OCI-LY1 (cell line): Measurements from ENCODE around the gene P2RY2.

Source experiments
- EZH2 ChIP-seq: fragments of 200-600 bp; sonication (generic), shearing (Covaris generic); IDR thresholded peaks from 2 replicates; pipeline ENCODE4 v1.8.0; 2017; ENCODE audit warnings: borderline replicate concordance, mixed run types, mild to moderate bottlenecking, antibody characterized with exemption, low read length, moderate library complexity, mixed read lengths
- TF ChIP-seq, protein P1 (sequence below): fragments of 200-600 bp; sonication (generic), shearing (Covaris generic); IDR thresholded peaks from 2 replicates; pipeline ENCODE4 v1.5.1; 2017; ENCODE audit warnings: mild to moderate bottlenecking, antibody characterized with exemption, low read length, moderate library complexity, mixed read lengths

DNA sequence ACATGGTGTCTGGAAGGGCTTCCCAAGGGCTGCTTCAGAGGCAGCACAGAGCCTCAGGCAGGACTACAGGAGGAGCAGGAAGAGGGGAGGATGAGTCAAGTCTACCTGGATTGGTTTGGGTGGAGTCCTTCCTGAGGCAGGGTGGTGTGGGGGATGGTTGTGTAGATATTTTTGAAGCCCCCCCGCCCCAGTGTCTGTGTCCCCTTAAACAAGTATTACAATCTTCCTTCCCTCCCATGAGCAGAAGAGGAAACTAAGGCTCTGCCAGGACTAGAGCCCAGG, 41.3 kb upstream of the P2RY2 start:
- TF ChIP-seq, protein P1, sequence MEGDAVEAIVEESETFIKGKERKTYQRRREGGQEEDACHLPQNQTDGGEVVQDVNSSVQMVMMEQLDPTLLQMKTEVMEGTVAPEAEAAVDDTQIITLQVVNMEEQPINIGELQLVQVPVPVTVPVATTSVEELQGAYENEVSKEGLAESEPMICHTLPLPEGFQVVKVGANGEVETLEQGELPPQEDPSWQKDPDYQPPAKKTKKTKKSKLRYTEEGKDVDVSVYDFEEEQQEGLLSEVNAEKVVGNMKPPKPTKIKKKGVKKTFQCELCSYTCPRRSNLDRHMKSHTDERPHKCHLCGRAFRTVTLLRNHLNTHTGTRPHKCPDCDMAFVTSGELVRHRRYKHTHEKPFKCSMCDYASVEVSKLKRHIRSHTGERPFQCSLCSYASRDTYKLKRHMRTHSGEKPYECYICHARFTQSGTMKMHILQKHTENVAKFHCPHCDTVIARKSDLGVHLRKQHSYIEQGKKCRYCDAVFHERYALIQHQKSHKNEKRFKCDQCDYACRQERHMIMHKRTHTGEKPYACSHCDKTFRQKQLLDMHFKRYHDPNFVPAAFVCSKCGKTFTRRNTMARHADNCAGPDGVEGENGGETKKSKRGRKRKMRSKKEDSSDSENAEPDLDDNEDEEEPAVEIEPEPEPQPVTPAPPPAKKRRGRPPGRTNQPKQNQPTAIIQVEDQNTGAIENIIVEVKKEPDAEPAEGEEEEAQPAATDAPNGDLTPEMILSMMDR = no peak
- no peak for TF ChIP-seq EZH2
